ENCODE data around the gene RANBP17.

RANBP17 gene

GRCh38 chr5:171313481-171314206 lies 451.8 kb downstream of the RANBP17 start:
- H3K27me3 Mint-ChIP-seq (ENCODE audit: low read depth, poor library complexity), result peaks cover 98% of the 10 kb centered on the region
- TF ChIP-seq, protein P1, sequence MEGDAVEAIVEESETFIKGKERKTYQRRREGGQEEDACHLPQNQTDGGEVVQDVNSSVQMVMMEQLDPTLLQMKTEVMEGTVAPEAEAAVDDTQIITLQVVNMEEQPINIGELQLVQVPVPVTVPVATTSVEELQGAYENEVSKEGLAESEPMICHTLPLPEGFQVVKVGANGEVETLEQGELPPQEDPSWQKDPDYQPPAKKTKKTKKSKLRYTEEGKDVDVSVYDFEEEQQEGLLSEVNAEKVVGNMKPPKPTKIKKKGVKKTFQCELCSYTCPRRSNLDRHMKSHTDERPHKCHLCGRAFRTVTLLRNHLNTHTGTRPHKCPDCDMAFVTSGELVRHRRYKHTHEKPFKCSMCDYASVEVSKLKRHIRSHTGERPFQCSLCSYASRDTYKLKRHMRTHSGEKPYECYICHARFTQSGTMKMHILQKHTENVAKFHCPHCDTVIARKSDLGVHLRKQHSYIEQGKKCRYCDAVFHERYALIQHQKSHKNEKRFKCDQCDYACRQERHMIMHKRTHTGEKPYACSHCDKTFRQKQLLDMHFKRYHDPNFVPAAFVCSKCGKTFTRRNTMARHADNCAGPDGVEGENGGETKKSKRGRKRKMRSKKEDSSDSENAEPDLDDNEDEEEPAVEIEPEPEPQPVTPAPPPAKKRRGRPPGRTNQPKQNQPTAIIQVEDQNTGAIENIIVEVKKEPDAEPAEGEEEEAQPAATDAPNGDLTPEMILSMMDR (IDR thresholded peaks at IDR 0.05), result no peak
- DNase-seq, result no peak
- no peaks in the 10 kb centered on the region for H3K36me3 Mint-ChIP-seq (ENCODE audit: low read depth)
- H3K4me3 Mint-ChIP-seq, result no peak overlapping the region
- H3K4me1 Mint-ChIP-seq, result peaks cover 11% of the 10 kb centered on the region
- H3K27ac Mint-ChIP-seq, result no peak overlapping the region
- no peaks in the 10 kb centered on the region for H3K9me3 Mint-ChIP-seq

- H3K4me3 Mint-ChIP-seq, result no peak overlapping the region
- H3K27me3 Mint-ChIP-seq (ENCODE audit: low read depth, poor library complexity), result peaks cover 98% of the 10 kb centered on the region
- H3K36me3 Mint-ChIP-seq (ENCODE audit: low read depth), result no peaks in the 10 kb centered on the region
- H3K27ac Mint-ChIP-seq, result no peak overlapping the region
- peaks cover 7% of the 10 kb centered on the region for H3K4me1 Mint-ChIP-seq
- no peak for DNase-seq
- TF ChIP-seq, protein P1 (IDR thresholded peaks at IDR 0.05), result no peak
- no peaks in the 10 kb centered on the region for H3K9me3 Mint-ChIP-seq
These were observed 453.0 kb downstream of the RANBP17 start for GRCh38 chr5:171314728-171315385.

DNA sequence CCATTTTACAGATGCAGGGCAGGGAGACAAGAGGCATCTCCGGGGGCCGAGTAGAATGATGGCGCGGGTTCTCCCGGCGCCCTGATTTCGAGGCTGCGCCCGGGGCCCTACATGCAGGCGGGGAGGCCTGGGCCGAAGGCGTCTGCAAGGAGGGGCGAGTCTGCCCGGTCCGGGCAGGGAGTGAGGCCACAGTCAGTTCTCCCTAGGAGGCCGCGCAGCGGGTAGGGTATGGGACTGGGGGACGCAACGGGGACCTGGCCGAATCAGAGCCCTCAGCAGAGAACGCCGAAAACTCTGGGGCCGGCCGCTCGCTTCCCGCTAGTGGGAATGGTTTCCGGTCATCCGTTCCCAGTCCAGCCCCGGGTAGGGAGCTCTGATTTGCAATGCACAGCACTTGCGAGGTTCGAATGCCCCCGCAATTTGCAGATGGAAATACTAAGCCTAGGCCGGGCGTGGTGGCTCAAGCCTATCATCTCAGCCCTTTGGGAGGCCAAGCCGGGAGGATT lies 453.6 kb downstream of the RANBP17 start:
- Mint-ChIP-seq H3K9me3 (no peaks in the 10 kb centered on the region), H3K4me3 (no peak overlapping the region), H3K27ac (no peak overlapping the region), H3K36me3 (ENCODE audit: low read depth) (no peaks in the 10 kb centered on the region), H3K4me1 (peaks cover 7% of the 10 kb centered on the region), H3K27me3 (ENCODE audit: low read depth, poor library complexity) (peaks cover 98% of the 10 kb centered on the region)
- TF ChIP-seq, protein P1 (IDR thresholded peaks at IDR 0.05), result no peak
- DNase-seq, result peak; percentile 35

- no peak overlapping the region for H3K4me3 Mint-ChIP-seq
- peaks cover 7% of the 10 kb centered on the region for H3K4me1 Mint-ChIP-seq
- H3K36me3 Mint-ChIP-seq (ENCODE audit: low read depth), result no peaks in the 10 kb centered on the region
- H3K27me3 Mint-ChIP-seq (ENCODE audit: low read depth, poor library complexity), result peaks cover 98% of the 10 kb centered on the region
- H3K9me3 Mint-ChIP-seq, result no peaks in the 10 kb centered on the region
- TF ChIP-seq, protein P1 (IDR thresholded peaks at IDR 0.05), result no peak
- no peak for DNase-seq
- H3K27ac Mint-ChIP-seq, result no peak overlapping the region
These were observed 454.1 kb downstream of the RANBP17 start for GRCh38 chr5:171315925-171316257.

DNA sequence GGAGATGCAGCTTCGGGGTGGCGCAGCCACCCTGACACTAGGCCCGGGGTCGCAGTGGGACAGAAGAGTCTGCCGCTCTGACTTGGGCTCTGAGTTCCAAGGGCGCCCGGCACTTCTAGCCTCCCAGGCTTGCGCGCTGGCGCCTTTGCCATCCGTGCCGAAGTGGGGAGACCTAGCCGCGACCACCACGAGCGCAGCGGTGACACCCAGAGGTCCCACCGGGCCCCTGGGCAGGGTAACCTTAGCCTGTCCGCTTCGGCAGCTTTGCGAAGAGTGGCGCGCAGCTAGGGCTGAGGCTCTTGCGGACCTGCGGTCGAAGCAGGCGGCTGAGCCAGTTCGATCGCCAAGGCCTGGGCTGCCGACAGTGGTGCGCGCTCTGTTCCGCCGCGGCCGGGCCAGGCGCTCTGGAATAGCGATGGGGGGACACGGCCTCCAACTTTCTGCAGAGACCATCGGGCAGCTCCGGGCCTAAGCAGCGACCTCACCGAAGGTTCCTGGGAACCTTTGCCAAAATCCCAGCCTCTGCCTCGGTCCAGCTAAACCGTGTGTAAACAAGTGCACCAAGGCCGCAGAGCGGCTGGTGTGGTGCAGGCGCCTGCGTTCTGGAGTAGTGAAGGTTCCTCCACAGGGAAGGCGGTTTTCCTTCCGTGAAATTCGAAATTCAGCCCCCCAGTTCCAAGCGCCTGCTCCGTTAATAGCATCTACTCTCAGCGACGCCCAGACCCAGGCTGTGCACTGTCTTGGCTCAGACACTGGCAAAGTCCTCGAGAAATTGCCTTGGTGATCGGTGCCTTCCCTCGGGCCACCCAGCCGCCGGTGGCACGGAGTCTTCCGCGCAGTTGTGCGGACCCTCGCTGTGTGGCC lies 454.7 kb downstream of the RANBP17 start:
- Mint-ChIP-seq H3K27ac (no peak overlapping the region), H3K4me3 (no peak overlapping the region), H3K36me3 (ENCODE audit: low read depth) (no peaks in the 10 kb centered on the region), H3K9me3 (no peaks in the 10 kb centered on the region), H3K27me3 (ENCODE audit: low read depth, poor library complexity) (peaks cover 98% of the 10 kb centered on the region), H3K4me1 (peaks cover 7% of the 10 kb centered on the region)
- TF ChIP-seq, protein P1 (IDR thresholded peaks at IDR 0.05), result no peak
- DNase-seq, result peak; percentile 54

Measured in nephron progenitor cell (in vitro differentiated cells).